Effector CD8-positive, alpha-beta T cell (primary cell): ENCODE measurements around the gene NHERF2.

Source experiments
- DNase-seq: peaks from one replicate; lab custom pipeline; 2025; lab: John Stamatoyannopoulos, UW

The NHERF2 gene

DNA sequence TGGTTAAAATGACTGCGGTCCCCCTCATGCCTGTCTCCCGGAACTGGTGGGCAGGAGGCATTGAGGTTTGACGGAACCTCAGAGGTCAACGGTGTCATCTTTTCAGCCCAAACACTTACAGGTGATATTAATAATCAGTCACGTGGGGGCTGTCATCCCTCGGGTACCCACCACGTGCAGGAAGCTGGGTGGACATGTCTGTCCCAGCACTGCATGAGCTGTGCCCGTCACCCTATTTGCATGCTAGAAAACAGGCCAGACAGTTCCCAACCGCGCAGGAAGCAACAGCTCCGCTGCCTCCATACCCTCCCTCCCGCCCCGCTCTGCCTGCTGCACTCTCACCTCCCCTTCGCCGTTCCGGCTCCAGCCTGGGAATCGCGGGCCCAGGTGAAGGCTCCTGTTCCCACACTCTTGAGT is 35.6 kb upstream of the NHERF2 start:
- no peak for DNase-seq

- no peak for DNase-seq
These were observed 35.1 kb upstream of the NHERF2 start for GRCh38 chr16:1991588-1991947.

- DNase-seq, result peak; percentile 99
These were observed 34.6 kb upstream of the NHERF2 start for GRCh38 chr16:1991948-1992703.

- DNase-seq, result no peak
These were observed 33.9 kb upstream of the NHERF2 start for GRCh38 chr16:1992704-1993317.

- no peak for DNase-seq
These were observed 33.0 kb upstream of the NHERF2 start for GRCh38 chr16:1993731-1994131.

GRCh38 chr16:1997494-1998359 is 29.0 kb upstream of the NHERF2 start:
- no peak for DNase-seq

- no peak for DNase-seq
These were observed 28.3 kb upstream of the NHERF2 start for GRCh38 chr16:1998360-1998835.

DNA sequence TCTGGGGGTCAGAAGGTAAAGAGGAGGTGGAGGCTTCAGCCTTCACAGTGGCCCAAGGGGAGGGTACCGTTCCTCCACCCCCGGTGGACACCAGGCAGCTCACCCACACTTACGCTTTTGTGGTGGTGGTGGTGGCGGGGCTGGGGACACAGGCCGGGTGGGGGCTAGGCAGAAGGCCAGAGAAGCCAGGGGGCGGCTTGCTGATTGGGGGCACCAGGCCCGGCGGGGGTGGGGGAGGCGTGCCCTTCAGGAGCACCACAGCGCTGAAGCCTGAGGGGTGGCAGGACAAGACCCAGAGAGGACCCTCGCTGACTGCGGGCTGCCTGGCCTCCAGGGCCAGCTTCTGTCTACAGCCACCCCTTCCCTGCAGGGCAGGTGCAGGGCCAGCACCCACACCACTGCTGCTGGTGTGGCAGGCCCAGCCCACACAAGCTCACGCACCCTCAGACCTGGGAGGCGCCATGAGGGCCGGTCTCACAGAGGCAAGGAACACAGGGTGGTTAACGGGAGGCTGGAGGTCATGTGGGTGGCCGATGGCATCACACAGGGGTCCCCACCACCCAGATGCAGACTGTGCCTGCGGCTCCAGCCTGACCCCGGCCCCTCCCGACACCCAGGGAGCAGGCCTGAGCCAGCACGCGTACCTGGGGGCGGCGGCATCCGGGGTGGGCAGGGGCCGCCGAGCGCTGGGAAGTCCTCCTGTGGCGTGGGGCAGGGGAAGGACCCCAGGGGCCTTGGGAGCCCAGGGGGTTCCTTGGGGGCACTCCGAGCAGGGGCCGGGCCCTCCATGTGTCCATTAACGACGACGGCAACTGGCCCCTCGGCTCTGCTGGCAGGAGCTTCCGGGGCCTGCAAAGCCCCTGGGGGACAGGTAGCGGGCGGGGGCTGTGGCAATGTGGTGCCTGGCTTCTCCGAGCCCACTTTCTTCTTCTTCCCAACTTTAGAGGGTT is 27.6 kb upstream of the NHERF2 start:
- DNase-seq, result no peak

DNA sequence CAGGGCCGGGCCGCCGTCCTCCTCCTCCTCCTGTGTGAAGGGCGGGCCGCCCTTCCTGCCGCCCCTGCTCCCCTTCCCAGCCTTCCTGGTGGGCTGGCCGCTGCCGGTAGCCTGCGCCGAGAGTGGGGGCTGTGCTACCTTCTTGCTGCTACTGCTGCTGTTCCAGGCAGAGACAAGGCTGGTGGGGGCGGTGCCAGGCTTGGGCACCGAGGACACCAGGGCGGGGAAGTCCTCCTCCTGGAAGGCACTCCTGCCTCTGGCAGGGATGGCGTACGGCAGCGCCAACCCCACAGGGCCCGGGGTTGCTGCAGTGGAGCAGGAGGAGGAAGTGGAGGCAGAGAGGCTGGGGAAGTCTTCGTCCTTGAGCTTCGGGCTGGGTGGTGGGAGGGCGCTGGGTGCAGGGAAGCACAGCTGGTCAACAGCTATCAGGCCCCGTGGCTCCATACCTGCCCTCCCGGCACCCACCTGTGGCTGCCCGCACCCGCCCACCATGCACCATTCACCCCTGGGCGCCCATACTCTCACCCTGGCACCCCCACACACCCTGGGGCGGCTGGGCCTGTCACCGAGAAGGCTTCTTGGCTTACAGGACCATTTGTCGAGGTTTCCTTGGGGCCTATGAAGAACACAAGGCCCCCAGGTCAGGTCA is 26.7 kb upstream of the NHERF2 start:
- DNase-seq, result no peak

GRCh38 chr16:2001035-2001434 is 25.7 kb upstream of the NHERF2 start:
- DNase-seq, result no peak

DNA sequence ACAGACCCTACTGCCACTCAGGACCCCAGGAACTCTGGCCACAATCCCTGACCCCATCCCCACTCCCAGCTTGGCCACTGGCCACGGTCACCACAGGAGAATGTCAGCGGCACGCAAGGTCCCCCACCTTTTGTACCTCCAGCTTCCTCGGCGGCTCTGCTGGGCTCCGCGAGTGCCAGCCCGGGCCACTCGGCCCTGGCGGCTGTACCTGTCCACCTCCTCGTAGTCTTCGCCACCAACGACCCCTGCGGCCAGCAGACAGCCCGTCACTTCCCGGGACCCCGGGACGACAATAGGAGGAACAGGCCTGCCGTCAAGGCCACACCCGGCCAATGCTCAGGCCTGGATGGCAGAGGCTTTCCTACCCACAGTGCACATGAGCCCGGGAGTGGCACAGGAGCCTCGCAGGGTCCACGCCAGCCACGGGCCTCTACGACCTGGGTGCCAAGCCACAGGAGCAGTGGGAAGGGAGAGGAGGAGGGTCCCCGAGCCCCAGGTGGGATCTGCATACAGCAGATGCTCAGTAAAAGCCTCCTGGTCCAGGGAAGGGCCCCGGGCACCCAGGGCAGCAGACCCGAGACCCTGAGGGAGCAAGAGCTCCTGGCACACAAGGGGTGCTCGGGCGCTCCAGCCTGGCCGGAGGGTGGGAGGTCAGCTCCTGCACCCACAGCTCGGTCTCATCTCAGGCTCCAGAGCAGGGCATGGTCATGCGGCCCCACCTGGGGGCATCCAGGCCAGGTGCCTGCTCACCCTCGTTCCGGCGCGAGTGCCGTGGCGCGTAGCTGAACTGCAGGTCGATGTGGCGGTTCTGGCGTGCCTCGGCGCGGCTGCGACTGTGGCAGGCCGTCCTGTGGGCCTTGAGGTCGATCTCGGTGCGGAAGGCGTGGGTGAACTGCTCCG is 25.0 kb upstream of the NHERF2 start:
- no peak for DNase-seq

DNA sequence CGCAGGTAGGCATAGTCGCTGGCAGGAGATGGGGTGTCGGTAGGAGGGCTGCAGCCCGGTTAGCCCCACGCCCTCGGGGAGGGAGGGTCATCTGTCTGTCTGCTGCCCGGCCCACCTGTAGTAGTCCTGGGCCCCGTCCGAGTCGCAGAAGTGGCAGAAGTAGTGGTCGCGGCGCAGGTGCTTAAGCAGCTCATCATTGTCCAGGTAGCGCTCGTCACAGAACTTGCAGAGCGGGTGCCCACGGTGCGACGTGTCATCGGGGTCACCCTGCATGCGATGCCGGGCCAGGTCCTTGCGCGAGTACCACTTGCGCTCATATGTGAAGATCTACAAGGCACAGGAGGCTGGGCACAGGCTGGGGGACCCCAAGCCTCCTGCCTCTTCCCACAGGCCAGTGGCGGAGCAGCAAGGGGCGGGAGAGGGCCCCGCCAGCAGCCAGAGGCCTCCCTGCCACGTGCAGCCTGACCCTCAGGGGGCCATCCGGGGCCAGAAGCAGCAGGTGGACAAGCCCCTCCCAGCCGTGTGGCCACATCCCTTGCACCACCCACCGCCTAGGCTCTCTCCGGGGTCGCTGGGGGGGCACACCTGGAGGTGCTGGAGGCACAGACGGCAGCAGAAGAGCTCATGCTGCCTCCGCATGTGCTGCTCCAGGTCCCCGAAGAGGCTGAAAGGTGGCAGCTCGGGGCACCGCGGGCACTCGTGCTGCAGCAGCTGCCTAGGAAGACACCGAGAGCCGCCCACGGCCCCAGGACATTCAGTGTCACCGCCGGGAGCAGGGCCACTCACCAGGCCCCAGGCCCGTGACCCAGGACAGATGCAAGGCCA is 24.1 kb upstream of the NHERF2 start:
- no peak for DNase-seq

DNA sequence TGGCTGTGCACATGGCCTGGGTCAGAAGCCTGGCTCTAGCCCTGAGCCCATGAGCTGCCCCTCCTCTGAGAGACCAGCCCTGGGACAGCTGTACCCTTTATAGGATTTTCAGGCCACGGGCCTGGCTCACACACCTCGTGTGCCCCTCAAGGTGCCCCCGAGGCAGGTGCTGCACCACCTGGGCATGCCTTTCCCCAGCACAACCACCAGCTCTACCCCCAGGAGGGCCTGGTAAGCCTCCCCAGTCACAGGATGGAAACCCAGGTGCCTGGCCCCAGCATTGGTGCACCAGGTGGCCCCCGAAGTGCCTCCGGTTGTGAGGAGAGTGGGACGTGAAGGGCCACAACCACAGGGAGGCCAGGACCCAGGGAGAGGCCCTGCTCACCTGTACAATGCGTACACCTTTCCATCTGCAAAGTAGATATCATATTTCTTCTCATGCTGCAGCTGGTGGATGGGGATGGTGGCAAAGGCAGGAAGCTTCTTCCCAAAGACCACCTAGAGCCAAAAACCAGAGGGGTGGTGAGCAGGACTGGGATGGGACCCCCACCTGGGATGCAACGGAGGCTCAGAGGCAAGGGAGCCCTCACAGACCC is 23.4 kb upstream of the NHERF2 start:
- no peak for DNase-seq

- DNase-seq, result peak; percentile 72
These were observed 22.7 kb upstream of the NHERF2 start for GRCh38 chr16:2003827-2004641.

- DNase-seq, result no peak
These were observed 21.7 kb upstream of the NHERF2 start for GRCh38 chr16:2004795-2005517.

DNA sequence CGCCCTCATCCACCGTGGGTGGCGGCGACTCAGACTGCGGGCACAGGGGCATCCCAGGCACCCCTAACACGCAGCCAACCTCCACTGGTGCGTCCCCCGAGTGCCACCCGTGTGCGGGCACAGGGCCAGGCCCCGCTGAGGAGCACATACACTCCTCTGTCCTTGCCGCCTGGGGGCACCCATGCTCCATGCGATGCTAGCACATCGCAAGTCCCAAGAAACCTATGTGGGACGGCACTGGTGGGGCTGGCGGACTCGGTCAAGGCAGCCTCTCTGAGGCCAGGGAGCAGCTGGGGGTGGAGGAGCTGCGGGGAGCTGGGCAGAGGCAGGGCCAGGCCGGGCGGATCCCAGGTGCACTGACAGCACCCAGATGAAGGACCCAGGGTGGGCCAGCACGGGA is 21.1 kb upstream of the NHERF2 start:
- DNase-seq, result no peak

DNA sequence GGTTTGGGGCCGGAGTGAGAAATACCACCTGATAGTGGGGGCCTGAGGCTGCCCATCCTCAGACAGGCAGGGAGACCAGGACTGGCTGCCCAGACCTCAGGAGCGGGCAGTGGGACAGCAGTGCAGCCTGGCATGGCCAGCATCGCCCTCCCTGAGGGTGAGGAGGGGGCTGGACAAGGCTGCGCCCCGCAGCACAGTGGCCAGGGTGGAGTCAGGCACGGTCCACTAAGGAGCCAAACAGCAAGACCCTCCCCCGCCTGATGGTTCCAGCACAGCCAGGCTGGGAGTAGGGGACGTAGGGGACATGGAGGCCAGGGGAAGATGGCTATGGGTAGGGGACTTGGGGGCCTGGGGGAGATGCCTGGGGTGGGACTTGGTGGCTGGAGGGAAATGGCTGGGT is 20.4 kb upstream of the NHERF2 start:
- no peak for DNase-seq
